GM21423 (cell line): ENCODE measurements around the gene KIFC1.

Experiments
- ATAC-seq: cut with Tn5 transposase; IDR thresholded peaks from one replicate; pipeline ENCODE4 v1.9.1; 2021; ENCODE audit warnings: mild to moderate bottlenecking, moderate library complexity; ENCODE audit not compliant: unreplicated experiment

Gene KIFC1

GRCh38 chr6:33410050-33410710 is 18.6 kb downstream of the KIFC1 start:
- peak; percentile 80 for ATAC-seq

- ATAC-seq: peak; percentile 32
Measured at GRCh38 chr6:33410711-33411631, 19.3 kb downstream of the KIFC1 start, which contains the start of gene PHF1. TSS of gene PHF1 (plus strand) at chr6:33411014. CDS start at chr6:33412264, 1,250 bp downstream.

GRCh38 chr6:33411632-33412005 is 20.0 kb downstream of the KIFC1 start:
- no peak for ATAC-seq

GRCh38 chr6:33412140-33413009 is 20.8 kb downstream of the KIFC1 start:
- ATAC-seq: no peak

GRCh38 chr6:33413241-33414120 is 21.9 kb downstream of the KIFC1 start:
- no peak for ATAC-seq

- no peak for ATAC-seq
Measured at GRCh38 chr6:33414592-33415271, 23.1 kb downstream of the KIFC1 start.

- no peak for ATAC-seq
Measured at GRCh38 chr6:33415831-33416230, 24.2 kb downstream of the KIFC1 start.

- ATAC-seq: no peak
Measured at GRCh38 chr6:33416386-33417127, 24.9 kb downstream of the KIFC1 start.

GRCh38 chr6:33417128-33417902 is 25.7 kb downstream of the KIFC1 start:
- no peak for ATAC-seq

- ATAC-seq: peak; percentile 81
Measured at GRCh38 chr6:33417903-33418689, 26.5 kb downstream of the KIFC1 start, which contains the start of gene CUTA. TSS of gene CUTA (minus strand) at chr6:33418107. CDS start at chr6:33418000, 107 bp downstream.

GRCh38 chr6:33418690-33419291 is 27.2 kb downstream of the KIFC1 start:
- no peak for ATAC-seq

GRCh38 chr6:33419580-33420490 is 28.2 kb downstream of the KIFC1 start, which contains the start of gene SYNGAP1:
TSS of gene SYNGAP1 (plus strand) at chr6:33420065. CDS start at chr6:33420265, 200 bp downstream.
- ATAC-seq: no peak

- no peak for ATAC-seq
Measured at GRCh38 chr6:33420491-33421343, 29.1 kb downstream of the KIFC1 start.

GRCh38 chr6:33421344-33421643 is 29.7 kb downstream of the KIFC1 start:
- ATAC-seq: no peak

- no peak for ATAC-seq
Measured at GRCh38 chr6:33423777-33424176, 32.2 kb downstream of the KIFC1 start.
